ENCODE measurements around the gene SEL1L. TPM values are rescaled to one million over a fixed set of nuclear protein-coding genes. Genes with fewer than 3 reads are reported as not detected.

The SEL1L gene
- total RNA-seq, 1 donor from 2014 or later: 82.6 TPM

- Histone ChIP-seq H3K4me3 (ENCODE audit: low read depth, low read length) (no peak overlapping the region), H3K36me3 (ENCODE audit: control insufficient read depth, insufficient read depth, low read length) (no peaks in the 10 kb centered on the region), H3K27me3 (ENCODE audit: control insufficient read depth, insufficient read depth, low read length) (no peaks in the 10 kb centered on the region)
- no peak for TF ChIP-seq CTCF (IDR thresholded peaks at IDR 0.05; ENCODE audit: insufficient read depth, low read length, poor library complexity, severe bottlenecking)
- DNase-seq (ENCODE audit: low read depth): no peak
Observed at GRCh38 chr14:81536241-81536771, 2.7 kb upstream of the SEL1L start.

- no peaks in the 10 kb centered on the region for H3K27me3 ChIP-seq (ENCODE audit: control insufficient read depth, insufficient read depth, low read length)
- DNase-seq (ENCODE audit: low read depth): no peak
- no peaks in the 10 kb centered on the region for H3K36me3 ChIP-seq (ENCODE audit: control insufficient read depth, insufficient read depth, low read length)
- TF ChIP-seq CTCF (IDR thresholded peaks at IDR 0.05; ENCODE audit: insufficient read depth, low read length, poor library complexity, severe bottlenecking): no peak
- H3K4me3 ChIP-seq (ENCODE audit: low read depth, low read length): no peak overlapping the region
Observed at GRCh38 chr14:81535396-81536164, 1.9 kb upstream of the SEL1L start.

GRCh38 chr14:81534510-81535074 is 939 bp upstream of the SEL1L start:
- Histone ChIP-seq H3K36me3 (ENCODE audit: control insufficient read depth, insufficient read depth, low read length) (no peaks in the 10 kb centered on the region), H3K27me3 (ENCODE audit: control insufficient read depth, insufficient read depth, low read length) (no peaks in the 10 kb centered on the region), H3K4me3 (ENCODE audit: low read depth, low read length) (no peak overlapping the region)
- DNase-seq (ENCODE audit: low read depth): no peak
- TF ChIP-seq CTCF (IDR thresholded peaks at IDR 0.05; ENCODE audit: insufficient read depth, low read length, poor library complexity, severe bottlenecking): no peak

- H3K36me3 ChIP-seq (ENCODE audit: control insufficient read depth, insufficient read depth, low read length): no peaks in the 10 kb centered on the region
- DNase-seq (ENCODE audit: low read depth): no peak
- H3K27me3 ChIP-seq (ENCODE audit: control insufficient read depth, insufficient read depth, low read length): no peaks in the 10 kb centered on the region
- peak overlapping the region; percentile 91 for H3K4me3 ChIP-seq (ENCODE audit: low read depth, low read length)
- no peak for TF ChIP-seq CTCF (IDR thresholded peaks at IDR 0.05; ENCODE audit: insufficient read depth, low read length, poor library complexity, severe bottlenecking)
Observed at GRCh38 chr14:81533212-81533535, 479 bp downstream of the SEL1L start.

- TF ChIP-seq CTCF (IDR thresholded peaks at IDR 0.05; ENCODE audit: insufficient read depth, low read length, poor library complexity, severe bottlenecking): no peak
- no peaks in the 10 kb centered on the region for H3K27me3 ChIP-seq (ENCODE audit: control insufficient read depth, insufficient read depth, low read length)
- H3K4me3 ChIP-seq (ENCODE audit: low read depth, low read length): no peak overlapping the region
- H3K36me3 ChIP-seq (ENCODE audit: control insufficient read depth, insufficient read depth, low read length): no peaks in the 10 kb centered on the region
- DNase-seq (ENCODE audit: low read depth): no peak
Observed at GRCh38 chr14:81529391-81529790, 4.3 kb downstream of the SEL1L start.
